Mammary epithelial cell (primary cell): ENCODE data around the gene ROBO1.

Source experiments
- EZH2 ChIP-seq: IDR thresholded peaks from 2 replicates; pipeline ENCODE4 v1.6.1; 2012; ENCODE audit warnings: low read length, inconsistent platforms, borderline replicate concordance
- TF ChIP-seq, protein P1 (sequence below), 2 donors: IDR thresholded peaks in 1 of 2; conservative IDR thresholded peaks in 1 of 2; 2 replicates each; pipeline ENCODE4 v1.5.1; 2011 to 2012; ENCODE audit warnings: inconsistent platforms in 2 of 2, low read length in 2 of 2, mild to moderate bottlenecking in 2 of 2, control low read depth in 1 of 2, low read depth in 1 of 2; ENCODE audit not compliant: insufficient read depth in 1 of 2; ENCODE audit errors: extremely low read depth in 1 of 2

DNA sequence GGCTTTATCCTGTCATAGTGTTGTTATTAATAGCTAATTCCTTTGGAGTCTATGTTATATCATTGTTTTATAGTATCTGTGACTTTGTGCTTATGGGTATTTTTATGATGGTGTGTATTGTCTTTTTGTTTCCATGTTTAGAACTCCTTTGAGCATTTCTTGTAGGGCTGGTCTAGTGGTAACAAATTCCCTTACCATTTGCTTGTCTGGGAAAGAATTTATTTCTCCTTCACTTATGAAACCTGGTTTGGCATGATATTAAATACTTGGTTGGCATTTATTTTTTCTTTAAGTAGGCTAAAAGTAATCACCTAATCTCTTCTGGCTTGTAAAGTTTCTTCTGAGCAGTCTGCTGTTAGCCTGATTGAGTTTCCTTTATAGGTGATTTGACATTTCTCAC lies 47.7 kb upstream of the ROBO1 start:
- TF ChIP-seq, protein P1, sequence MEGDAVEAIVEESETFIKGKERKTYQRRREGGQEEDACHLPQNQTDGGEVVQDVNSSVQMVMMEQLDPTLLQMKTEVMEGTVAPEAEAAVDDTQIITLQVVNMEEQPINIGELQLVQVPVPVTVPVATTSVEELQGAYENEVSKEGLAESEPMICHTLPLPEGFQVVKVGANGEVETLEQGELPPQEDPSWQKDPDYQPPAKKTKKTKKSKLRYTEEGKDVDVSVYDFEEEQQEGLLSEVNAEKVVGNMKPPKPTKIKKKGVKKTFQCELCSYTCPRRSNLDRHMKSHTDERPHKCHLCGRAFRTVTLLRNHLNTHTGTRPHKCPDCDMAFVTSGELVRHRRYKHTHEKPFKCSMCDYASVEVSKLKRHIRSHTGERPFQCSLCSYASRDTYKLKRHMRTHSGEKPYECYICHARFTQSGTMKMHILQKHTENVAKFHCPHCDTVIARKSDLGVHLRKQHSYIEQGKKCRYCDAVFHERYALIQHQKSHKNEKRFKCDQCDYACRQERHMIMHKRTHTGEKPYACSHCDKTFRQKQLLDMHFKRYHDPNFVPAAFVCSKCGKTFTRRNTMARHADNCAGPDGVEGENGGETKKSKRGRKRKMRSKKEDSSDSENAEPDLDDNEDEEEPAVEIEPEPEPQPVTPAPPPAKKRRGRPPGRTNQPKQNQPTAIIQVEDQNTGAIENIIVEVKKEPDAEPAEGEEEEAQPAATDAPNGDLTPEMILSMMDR (conservative IDR thresholded peaks at IDR 0.05 in 1 of 2, IDR thresholded peaks at IDR 0.05 in 1 of 2; ENCODE audit: extremely low read depth in 1 of 2, insufficient read depth in 1 of 2, low read depth in 1 of 2, low read length in 2 of 2): no peak
- TF ChIP-seq EZH2: no peak
